IMR-90 (cell line): Measurements from ENCODE around the gene MOSPD3. TPM values are rescaled to one million over a fixed set of nuclear protein-coding genes. Genes with fewer than 3 reads are reported as not detected.

ENCODE experiments used
- ATAC-seq: fragments of 200-7000 bp; cut with Tn5 transposase; 2 replicates; pipeline ENCODE4 v1.9.1; 2020; ENCODE audit warnings: low read depth, mild to moderate bottlenecking, moderate library complexity
- BruUV-seq: library from RNA; stranded (reverse); fragments of 400-500 nt; replicated peaks from 2 replicates; lab custom pipeline; 2021; lab: Mats Ljungman, UMichigan
- CTCF ChIA-PET: fragments of 300-600 bp; formaldehyde crosslinking; extraction: SDS; loops from one replicate; lab custom pipeline; 2021; ENCODE audit warnings: antibody characterized with exemption; lab: Yijun Ruan, JAX
- POLR2A ChIA-PET: fragments of 300-600 bp; sonication (Branson Sonifier 250); formaldehyde crosslinking; loops from one replicate; lab custom pipeline; 2022; ENCODE audit warnings: antibody characterized with exemption; ENCODE audit not compliant: unreplicated experiment; lab: Charles Lee
- DNase-seq: peaks from one replicate; pipeline ENCODE4 v3.0.0; 2013
- H2AFZ ChIP-seq: replicated peaks from 2 replicates; pipeline ENCODE3; 2013; ENCODE audit warnings: low read length, mild to moderate bottlenecking; ENCODE audit not compliant: poor library complexity
- H2AK5ac ChIP-seq: 2 replicates; pipeline ENCODE4 v1.6.1; 2013; ENCODE audit warnings: low read depth, low read length, inconsistent platforms
- H2AK9ac ChIP-seq: replicated peaks from 2 replicates; pipeline ENCODE3; 2013; ENCODE audit warnings: mild to moderate bottlenecking, low read depth, low read length, moderate library complexity; ENCODE audit not compliant: poor library complexity
- H2BK120ac ChIP-seq: 2 replicates; pipeline ENCODE4 v1.6.1; 2013; ENCODE audit warnings: low read depth, low read length, inconsistent platforms
- H2BK15ac ChIP-seq: 3 replicates; pipeline ENCODE4 v1.6.1; 2013; ENCODE audit warnings: low read depth, low read length, inconsistent platforms
- H2BK20ac ChIP-seq: 2 replicates; pipeline ENCODE4 v1.6.1; 2013; ENCODE audit warnings: low read depth, mild to moderate bottlenecking, inconsistent platforms, low read length, moderate library complexity
- H2BK5ac ChIP-seq: 2 replicates; pipeline ENCODE4 v1.6.1; 2013; ENCODE audit warnings: mild to moderate bottlenecking, low read depth, low read length, inconsistent platforms; ENCODE audit not compliant: poor library complexity, severe bottlenecking
- H3K14ac ChIP-seq: replicated peaks from 2 replicates; pipeline ENCODE4 v1.6.1; 2013; ENCODE audit warnings: low read depth, low read length, inconsistent platforms
- H3K18ac ChIP-seq: 2 replicates; pipeline ENCODE4 v1.6.1; 2013; ENCODE audit warnings: low read depth, low read length, control low read depth
- H3K23ac ChIP-seq: 2 replicates; pipeline ENCODE4 v1.6.1; 2013; ENCODE audit warnings: low read depth, low read length, inconsistent platforms
- H3K27ac ChIP-seq: 2 replicates; pipeline ENCODE4 v1.5.1; 2013; ENCODE audit warnings: mild to moderate bottlenecking, control low read depth, low read length; ENCODE audit not compliant: insufficient read depth
- H3K27me3 ChIP-seq: 2 replicates; pipeline ENCODE4 v1.6.1; 2013; ENCODE audit warnings: low read length; ENCODE audit not compliant: control insufficient read depth, insufficient read depth
- H3K36me3 ChIP-seq: 2 replicates; pipeline ENCODE4 v1.6.1; 2013; ENCODE audit warnings: low read length, mixed read lengths; ENCODE audit not compliant: control insufficient read depth, insufficient read depth
- H3K4ac ChIP-seq: 2 replicates; pipeline ENCODE4 v1.6.1; 2013; ENCODE audit warnings: low read depth, low read length, inconsistent platforms
- H3K4me1 ChIP-seq: 2 replicates; pipeline ENCODE4 v1.6.1; 2013; ENCODE audit warnings: low read length, mixed read lengths; ENCODE audit not compliant: control insufficient read depth, insufficient read depth
- H3K4me2 ChIP-seq: 2 replicates; pipeline ENCODE4 v1.6.1; 2013; ENCODE audit warnings: low read depth, mild to moderate bottlenecking, control low read depth, low read length, moderate library complexity
- H3K4me3 ChIP-seq: 2 replicates; pipeline ENCODE4 v1.5.1; 2013; ENCODE audit warnings: low read depth, mild to moderate bottlenecking, control low read depth, low read length, moderate library complexity; ENCODE audit not compliant: insufficient read depth
- H3K56ac ChIP-seq: 2 replicates; pipeline ENCODE4 v1.6.1; 2013; ENCODE audit warnings: low read length, inconsistent platforms; ENCODE audit not compliant: insufficient read depth; ENCODE audit errors: extremely low read depth
- H3K79me1 ChIP-seq, 2 experiments: 2 replicates each; pipeline ENCODE4 v1.6.1; 2013; ENCODE audit warnings: low read length in 2 of 2, inconsistent platforms in 1 of 2, low read depth in 1 of 2
- H3K9ac ChIP-seq: 2 replicates; pipeline ENCODE4 v1.6.1; 2013; ENCODE audit warnings: low read depth, low read length, control low read depth
- H3K9me1 ChIP-seq: 2 replicates; pipeline ENCODE4 v1.6.1; 2013; ENCODE audit warnings: low read length, inconsistent platforms; ENCODE audit not compliant: insufficient read depth
- H3K9me3 ChIP-seq: 2 replicates; pipeline ENCODE4 v1.6.1; 2013; ENCODE audit warnings: low read length; ENCODE audit not compliant: control insufficient read depth, insufficient read depth
- H4K20me1 ChIP-seq: 2 replicates; pipeline ENCODE4 v1.6.1; 2013; ENCODE audit warnings: low read length, inconsistent platforms; ENCODE audit not compliant: insufficient read depth
- H4K5ac ChIP-seq: 2 replicates; pipeline ENCODE4 v1.6.1; 2013; ENCODE audit warnings: mild to moderate bottlenecking, low read depth, low read length, control low read depth
- H4K8ac ChIP-seq, 2 experiments: 2 replicates each; pipeline ENCODE4 v1.6.1; 2013; ENCODE audit warnings: low read depth in 2 of 2, low read length in 2 of 2, control low read depth in 1 of 2, inconsistent platforms in 1 of 2
- H4K91ac ChIP-seq: 2 replicates; pipeline ENCODE4 v1.6.1; 2013; ENCODE audit warnings: low read depth, low read length, inconsistent platforms; ENCODE audit not compliant: insufficient read depth
- BHLHE40 ChIP-seq: fragments of 150-350 bp; IDR thresholded peaks from 2 replicates; pipeline ENCODE4 v1.6.1; 2016; ENCODE audit warnings: mild to moderate bottlenecking, low read depth, low read length
- CEBPB ChIP-seq: IDR thresholded peaks from 2 replicates; pipeline ENCODE4 v1.6.1; 2012; ENCODE audit warnings: low read depth, low read length, improper control_type of control experiment
- CHD1 ChIP-seq: IDR thresholded peaks from 2 replicates; pipeline ENCODE4 v1.6.1; 2012; ENCODE audit warnings: low read depth, low read length, improper control_type of control experiment
- ELK1 ChIP-seq: fragments of 150-350 bp; IDR thresholded peaks from 2 replicates; pipeline ENCODE4 v1.6.1; 2016; ENCODE audit warnings: low read depth, mild to moderate bottlenecking, low read length, moderate library complexity, borderline replicate concordance
- MAFK ChIP-seq: IDR thresholded peaks from 2 replicates; pipeline ENCODE4 v1.6.1; 2012; ENCODE audit warnings: low read depth, low read length, improper control_type of control experiment
- MAZ ChIP-seq: IDR thresholded peaks from 2 replicates; pipeline ENCODE4 v1.6.1; 2012; ENCODE audit warnings: low read depth, mild to moderate bottlenecking, low read length, improper control_type of control experiment, moderate library complexity, borderline replicate concordance
- RAD21 ChIP-seq: IDR thresholded peaks from 2 replicates; pipeline ENCODE4 v1.6.1; 2012; ENCODE audit warnings: low read length, improper control_type of control experiment
- RCOR1 ChIP-seq: IDR thresholded peaks from 2 replicates; pipeline ENCODE4 v1.6.1; 2012; ENCODE audit warnings: mild to moderate bottlenecking, low read length, improper control_type of control experiment; ENCODE audit not compliant: insufficient replicate concordance
- SMC3 ChIP-seq: fragments of 150-350 bp; IDR thresholded peaks from 2 replicates; pipeline ENCODE4 v1.6.1; 2016; ENCODE audit warnings: low read depth, mild to moderate bottlenecking, antibody characterized with exemption, low read length, moderate library complexity
- WGBS, 2 experiments: methylation state at CpG; one replicate each; pipeline versions ENCODE4 v1.1.5 to v1.1.7; 2013; ENCODE audit warnings: missing lambda C conversion rate in 2 of 2; ENCODE audit not compliant: insufficient read length in 1 of 2; ENCODE audit errors: extremely low coverage in 2 of 2; 5-methylcytosine and 5-hydroxymethylcytosine counted together
- dilution Hi-C: fragments of 300-500 bp; cut with HindIII; formaldehyde crosslinking; loops from one replicate; pipeline ENCODE4 v1.14.3; 2018; ENCODE audit warnings: low sequenced_read_pairs; ENCODE audit not compliant: unreplicated experiment
- in situ Hi-C: fragments of 300-500 bp; cut with MboI; formaldehyde crosslinking; loops from 3 replicates; pipeline ENCODE4 v1.14.3; 2019; ENCODE audit warnings: low sequenced_read_pairs, inconsistent platforms, mixed read lengths
- intact Hi-C: fragments of 100-400 bp; cut with micrococcal nuclease; formaldehyde crosslinking; loops from 2 replicates; pipeline ENCODE4 v1.10.0; 2022
- polyA plus RNA-seq, 3 experiments: library from polyadenylated mRNA; depleted of rRNA; stranded (reverse); fragments of >200 nt; gene quantifications; 2 replicates each; pipeline ENCODE4 v1.2.3, GENCODE V29; 2012; ENCODE audit warnings: low replicate concordance in 1 of 3
- total RNA-seq: library from RNA; depleted of rRNA; stranded (reverse); fragments of >200 nt; gene quantifications from 2 replicates; pipeline ENCODE4 v1.2.3, GENCODE V29; 2012
- TF ChIP-seq, protein P1 (sequence below): fragments of 150-350 bp; IDR thresholded peaks from 2 replicates; pipeline ENCODE4 v1.6.1; 2017; ENCODE audit warnings: mild to moderate bottlenecking, antibody characterized with exemption, low read length, low read depth

Gene MOSPD3
- total and polyA plus RNA-seq, 2 of the 4 experiments (the other 2 are of a cell fraction) = 2.3 to 30.0 TPM

DNA sequence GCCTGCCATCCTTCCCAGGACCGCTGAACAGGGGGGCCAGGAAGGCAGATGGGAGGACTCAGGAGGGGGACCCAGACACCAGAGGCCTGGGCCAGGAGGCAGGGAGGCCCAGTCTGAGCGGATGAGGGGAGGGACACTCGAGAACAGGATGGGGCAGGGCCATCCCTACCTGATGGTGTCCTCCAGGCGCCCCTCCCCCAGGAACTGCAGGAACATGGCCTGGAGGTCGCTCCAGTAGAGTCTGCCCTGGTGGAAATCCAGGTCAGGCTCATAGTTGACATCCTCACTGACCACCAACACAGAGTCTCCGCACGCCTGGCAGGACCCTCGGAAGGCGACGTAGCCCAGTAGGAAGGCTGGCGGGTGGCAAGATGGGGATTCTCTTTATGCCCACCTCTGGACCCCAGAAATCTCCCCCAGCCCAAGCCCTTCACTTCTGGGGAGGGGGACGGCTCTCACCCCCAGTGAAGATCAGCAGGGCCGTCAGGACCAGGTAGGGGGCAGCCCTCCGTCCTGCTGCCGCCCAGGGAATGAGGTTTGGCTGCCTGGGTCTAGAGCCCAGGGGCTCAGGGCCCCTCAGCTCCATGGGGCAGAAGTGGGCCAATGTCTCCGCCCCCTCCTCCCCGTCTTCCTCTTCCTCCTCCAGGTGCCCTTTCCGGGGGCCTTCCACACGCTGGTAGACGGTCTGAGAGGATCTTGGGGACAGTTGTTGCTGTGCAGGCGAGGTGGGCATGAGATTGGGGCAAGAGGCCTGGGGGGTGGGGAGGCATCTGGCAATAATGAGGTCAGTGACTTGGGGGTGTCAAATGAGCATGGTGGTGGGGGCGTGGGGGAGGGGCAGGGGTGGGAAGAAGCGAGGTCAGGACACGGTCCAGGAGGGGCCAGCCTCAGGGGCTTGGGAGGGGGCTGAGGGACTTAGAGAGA lies 28.4 kb downstream of the MOSPD3 start:
- Histone ChIP-seq H2AK9ac (no peak overlapping the region), H3K27ac (no peak overlapping the region), H2BK20ac (no peak overlapping the region), H3K18ac (no peak overlapping the region), H3K14ac (no peak overlapping the region), H3K9me3 (no peaks in the 10 kb centered on the region), H2BK15ac (no peak overlapping the region), H3K4me3 (no peak overlapping the region), H3K23ac (no peak overlapping the region), H2AK5ac (no peak overlapping the region), H4K5ac (no peak overlapping the region), H4K20me1 (no peaks in the 10 kb centered on the region), H3K4ac (no peak overlapping the region), H2BK5ac (no peak overlapping the region), H2AFZ (no peak overlapping the region), H4K91ac (no peak overlapping the region), H3K56ac (no peak overlapping the region), H4K8ac (no peak overlapping the region), H3K4me2 (no peak overlapping the region), H3K9me1 (no peaks in the 10 kb centered on the region), H3K4me1 (no peaks in the 10 kb centered on the region), H3K27me3 (peaks cover 22% of the 10 kb centered on the region), H2BK120ac (no peak overlapping the region), H3K9ac (no peak overlapping the region), H3K36me3 (no peaks in the 10 kb centered on the region), H3K79me1 (no peaks in the 10 kb centered on the region)
- ChIA-PET CTCF (no interaction called here), POLR2A (no interaction called here)
- ATAC-seq (no peak), DNase-seq (no peak)
- in situ Hi-C loops = no loop called here
- intact Hi-C loops = no loop called here
- TF ChIP-seq, protein P1, sequence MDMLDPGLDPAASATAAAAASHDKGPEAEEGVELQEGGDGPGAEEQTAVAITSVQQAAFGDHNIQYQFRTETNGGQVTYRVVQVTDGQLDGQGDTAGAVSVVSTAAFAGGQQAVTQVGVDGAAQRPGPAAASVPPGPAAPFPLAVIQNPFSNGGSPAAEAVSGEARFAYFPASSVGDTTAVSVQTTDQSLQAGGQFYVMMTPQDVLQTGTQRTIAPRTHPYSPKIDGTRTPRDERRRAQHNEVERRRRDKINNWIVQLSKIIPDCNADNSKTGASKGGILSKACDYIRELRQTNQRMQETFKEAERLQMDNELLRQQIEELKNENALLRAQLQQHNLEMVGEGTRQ = no peak
- TF ChIP-seq BHLHE40 (no peak), MAZ (no peak), MAFK (no peak), CHD1 (no peak), RCOR1 (no peak), SMC3 (no peak), RAD21 (no peak), CEBPB (no peak), ELK1 (no peak)
- BruUV-seq = no TSS peak
- dilution Hi-C loops = no loop called here
- WGBS, 2 experiments = 50% methylated on average over 1 of the region's 24 CpGs; no CpG with 5 or more reads in 1 of the 2 experiments
